Keratinocyte (primary cell): Measurements from ENCODE around the gene DLL4. TPM values are rescaled to one million over a fixed set of nuclear protein-coding genes. Genes with fewer than 3 reads are reported as not detected.

Experiments
- DNase-seq: peaks from one replicate; pipeline ENCODE4 v3.0.0-alpha.2; 2011; ENCODE audit warnings: low read depth, missing footprints, low spot score
- FAIRE-seq: peaks from 2 replicates; lab custom pipeline; 2011; peaks lifted over from hg19 to GRCh38; lab: Jason Lieb, UNC
- H2AFZ ChIP-seq: 2 replicates; pipeline ENCODE4 v1.6.0; 2012; ENCODE audit warnings: low read length, control low read depth, inconsistent platforms; ENCODE audit not compliant: control insufficient read depth
- H3K27ac ChIP-seq: 2 replicates; pipeline ENCODE4 v1.5.1; 2011; ENCODE audit warnings: low read length; ENCODE audit not compliant: control insufficient read depth, insufficient read depth
- H3K27me3 ChIP-seq: 3 replicates; pipeline ENCODE4 v1.6.0; 2011; ENCODE audit warnings: low read length; ENCODE audit not compliant: control insufficient read depth, insufficient read depth; ENCODE audit errors: extremely low read depth
- H3K36me3 ChIP-seq, 2 experiments: 2 replicates in 1 of 2; 3 replicates in 1 of 2; pipeline ENCODE4 v1.5.1; 2011; ENCODE audit warnings: low read length in 2 of 2, mild to moderate bottlenecking in 1 of 2; ENCODE audit not compliant: control insufficient read depth in 2 of 2, insufficient read depth in 2 of 2; ENCODE audit errors: extremely low read depth in 1 of 2
- H3K4me1 ChIP-seq: 3 replicates; pipeline ENCODE4 v1.5.1; 2011; ENCODE audit warnings: low read length; ENCODE audit not compliant: control insufficient read depth, insufficient read depth; ENCODE audit errors: extremely low read depth
- H3K4me2 ChIP-seq: 3 replicates; pipeline ENCODE4 v1.6.0; 2011; ENCODE audit warnings: low read depth, low read length; ENCODE audit not compliant: control insufficient read depth, insufficient read depth; ENCODE audit errors: extremely low read depth
- H3K4me3 ChIP-seq, 3 experiments: fragments of 200-600 bp in 1 of 3; sonication (generic) in 1 of 3; 2 replicates in 2 of 3; 3 replicates in 1 of 3; pipeline ENCODE4 v1.5.1; 2011 to 2016; ENCODE audit warnings: low read length in 3 of 3, mild to moderate bottlenecking in 3 of 3, control low read depth in 2 of 3, inconsistent platforms in 1 of 3, low read depth in 1 of 3, mixed read lengths in 1 of 3, mixed run types in 1 of 3, moderate library complexity in 1 of 3; ENCODE audit not compliant: control insufficient read depth in 2 of 3, insufficient read depth in 2 of 3; ENCODE audit errors: extremely low read depth in 1 of 3
- H3K79me2 ChIP-seq: 2 replicates; pipeline ENCODE4 v1.6.0; 2012; ENCODE audit warnings: low read length; ENCODE audit not compliant: control insufficient read depth, insufficient read depth
- H3K9ac ChIP-seq: 3 replicates; pipeline ENCODE4 v1.6.0; 2011; ENCODE audit warnings: low read length; ENCODE audit not compliant: control insufficient read depth, insufficient read depth; ENCODE audit errors: extremely low read depth
- H3K9me1 ChIP-seq: 3 replicates; pipeline ENCODE4 v1.6.0; 2011; ENCODE audit warnings: low read length; ENCODE audit not compliant: control insufficient read depth, insufficient read depth; ENCODE audit errors: extremely low read depth
- H3K9me3 ChIP-seq: 2 replicates; pipeline ENCODE4 v1.5.1; 2012; ENCODE audit warnings: low read depth, low read length; ENCODE audit not compliant: control insufficient read depth
- H4K20me1 ChIP-seq: 3 replicates; pipeline ENCODE4 v1.6.0; 2011; ENCODE audit warnings: low read length; ENCODE audit not compliant: control insufficient read depth, insufficient read depth; ENCODE audit errors: extremely low read depth
- EZH2 ChIP-seq: IDR thresholded peaks from one replicate; pipeline ENCODE4 v1.6.1; 2012; ENCODE audit warnings: inconsistent platforms, mild to moderate bottlenecking, low read length, moderate library complexity
- dilution Hi-C: fragments of 300-500 bp; cut with MboI; formaldehyde crosslinking; loops from one replicate; pipeline ENCODE4 v1.7.0; 2020; ENCODE audit warnings: low sequenced_read_pairs; ENCODE audit not compliant: extremely low pct_ligation_motif_present
- polyA plus RNA-seq, 5 experiments: library from polyadenylated mRNA; depleted of rRNA in 3 of 5; stranded (reverse) in 3 of 5; stranded (forward) in 1 of 5; unstranded in 1 of 5; fragments of >200 nt; gene quantifications; 1 replicate in 1 of 5; 2 replicates in 3 of 5; 3 replicates in 1 of 5; pipeline versions ENCODE4 v1.2.1 to v1.2.3, GENCODE V29; 2011 to 2012; ENCODE audit warnings: missing spikeins in 2 of 5, low read depth in 1 of 5, low replicate concordance in 1 of 5
- TF ChIP-seq, protein P1 (sequence below), 3 experiments: IDR thresholded peaks in 1 of 3; conservative IDR thresholded peaks in 1 of 3; optimal IDR thresholded peaks in 1 of 3; 2 replicates in 2 of 3; 3 replicates in 1 of 3; pipeline versions ENCODE3 to v1.5.1; 2011; ENCODE audit warnings: low read length in 3 of 3, mild to moderate bottlenecking in 3 of 3, moderate library complexity in 2 of 3, control low read depth in 1 of 3, inconsistent platforms in 1 of 3; ENCODE audit not compliant: insufficient read depth in 2 of 3; ENCODE audit errors: extremely low read depth in 1 of 3

DLL4 gene
- polyA plus RNA-seq, 1 donor (not counting 4 experiments of a cell fraction or from before 2014, with no cell fraction given), result not detected

GRCh38 chr15:40963201-40963600 is 34.1 kb downstream of the DLL4 start:
- H3K27ac ChIP-seq, result no peak overlapping the region

DNA sequence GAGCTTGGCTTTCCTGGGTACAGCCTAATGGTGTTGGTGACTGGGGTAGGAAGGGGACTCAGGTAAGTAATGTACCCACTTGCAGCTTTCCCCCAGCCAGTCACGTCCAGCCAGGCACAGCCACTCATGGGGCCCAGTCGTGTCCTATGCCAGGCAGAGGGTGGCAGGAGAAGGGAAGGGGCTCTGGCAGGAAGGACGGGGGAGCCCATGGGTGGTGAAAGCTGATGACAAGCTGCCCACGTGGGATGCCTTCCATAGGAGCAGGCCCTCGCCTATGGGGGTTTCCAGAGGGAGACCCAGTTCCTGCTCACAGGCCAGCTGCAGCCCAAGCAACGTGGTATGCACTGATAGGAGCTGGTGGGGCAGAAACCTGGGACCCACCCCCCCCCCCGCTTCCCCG is 34.9 kb downstream of the DLL4 start:
- no peak overlapping the region for H3K9ac ChIP-seq
- no peaks in the 10 kb centered on the region for H3K9me3 ChIP-seq
- no peak overlapping the region for H3K27ac ChIP-seq

More at GRCh38 chr15:40963201-40963600, 34.1 kb downstream of the DLL4 start:
- no peak for FAIRE-seq
- no peak for TF ChIP-seq EZH2
- TF ChIP-seq, protein P1, sequence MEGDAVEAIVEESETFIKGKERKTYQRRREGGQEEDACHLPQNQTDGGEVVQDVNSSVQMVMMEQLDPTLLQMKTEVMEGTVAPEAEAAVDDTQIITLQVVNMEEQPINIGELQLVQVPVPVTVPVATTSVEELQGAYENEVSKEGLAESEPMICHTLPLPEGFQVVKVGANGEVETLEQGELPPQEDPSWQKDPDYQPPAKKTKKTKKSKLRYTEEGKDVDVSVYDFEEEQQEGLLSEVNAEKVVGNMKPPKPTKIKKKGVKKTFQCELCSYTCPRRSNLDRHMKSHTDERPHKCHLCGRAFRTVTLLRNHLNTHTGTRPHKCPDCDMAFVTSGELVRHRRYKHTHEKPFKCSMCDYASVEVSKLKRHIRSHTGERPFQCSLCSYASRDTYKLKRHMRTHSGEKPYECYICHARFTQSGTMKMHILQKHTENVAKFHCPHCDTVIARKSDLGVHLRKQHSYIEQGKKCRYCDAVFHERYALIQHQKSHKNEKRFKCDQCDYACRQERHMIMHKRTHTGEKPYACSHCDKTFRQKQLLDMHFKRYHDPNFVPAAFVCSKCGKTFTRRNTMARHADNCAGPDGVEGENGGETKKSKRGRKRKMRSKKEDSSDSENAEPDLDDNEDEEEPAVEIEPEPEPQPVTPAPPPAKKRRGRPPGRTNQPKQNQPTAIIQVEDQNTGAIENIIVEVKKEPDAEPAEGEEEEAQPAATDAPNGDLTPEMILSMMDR (optimal IDR thresholded peaks at IDR 0.05 in 1 of 3, IDR thresholded peaks at IDR 0.05 in 1 of 3, conservative IDR thresholded peaks at IDR 0.05 in 1 of 3; ENCODE audit: extremely low read depth in 1 of 3, insufficient read depth in 2 of 3, low read length in 3 of 3), result no peak
- no peaks in the 10 kb centered on the region for H3K36me3 ChIP-seq
- no peaks in the 10 kb centered on the region for H4K20me1 ChIP-seq
- dilution Hi-C loops, result no loop called here
- no peaks in the 10 kb centered on the region for H3K9me1 ChIP-seq
- H3K9ac ChIP-seq, result no peak overlapping the region
- no peaks in the 10 kb centered on the region for H3K27me3 ChIP-seq
- no peak overlapping the region for H3K4me2 ChIP-seq
- H3K4me3 ChIP-seq, result no peak overlapping the region
- no peaks in the 10 kb centered on the region for H3K4me1 ChIP-seq
- H3K9me3 ChIP-seq, result no peaks in the 10 kb centered on the region
- no peak overlapping the region for H2AFZ ChIP-seq
- no peak for DNase-seq
- H3K79me2 ChIP-seq, result no peaks in the 10 kb centered on the region

More for the DNA sequence above, 34.9 kb downstream of the DLL4 start:
- Histone ChIP-seq H3K4me3 (no peak overlapping the region), H3K4me2 (no peak overlapping the region), H2AFZ (no peak overlapping the region), H4K20me1 (no peaks in the 10 kb centered on the region), H3K79me2 (no peaks in the 10 kb centered on the region), H3K36me3 (no peaks in the 10 kb centered on the region), H3K27me3 (no peaks in the 10 kb centered on the region), H3K4me1 (no peaks in the 10 kb centered on the region), H3K9me1 (no peaks in the 10 kb centered on the region)
- no peak for TF ChIP-seq EZH2
- TF ChIP-seq, protein P1 (optimal IDR thresholded peaks at IDR 0.05 in 1 of 3, IDR thresholded peaks at IDR 0.05 in 1 of 3, conservative IDR thresholded peaks at IDR 0.05 in 1 of 3; ENCODE audit: extremely low read depth in 1 of 3, insufficient read depth in 2 of 3, low read length in 3 of 3), result no peak
- FAIRE-seq (no peak), DNase-seq (no peak)
- dilution Hi-C loops, result no loop called here
